Mesothelial cell of epicardium (in vitro differentiated cells): Measurements from ENCODE around the gene HTR2B. TPM values are rescaled to one million over a fixed set of nuclear protein-coding genes. Genes with fewer than 3 reads are reported as not detected.
"Not testable (repeated sequence)": the region's sequence is repeated elsewhere in the genome, so short reads cannot be mapped to it uniquely, and the experiment has no call there.

Experiments
- DNase-seq, 2 experiments: peaks; one replicate each; pipeline ENCODE4 v3.0.0; 2021; ENCODE audit warnings: low spot score in 2 of 2; ENCODE audit not compliant: unreplicated experiment in 2 of 2
- H3K27ac Mint-ChIP-seq: 2 replicates; pipeline ENCODE4 v1.8.0; 2021; ENCODE audit warnings: mixed read lengths
- H3K27me3 Mint-ChIP-seq: 2 replicates; pipeline ENCODE4 v1.8.0; 2021; ENCODE audit warnings: low read depth, mixed read lengths
- H3K36me3 Mint-ChIP-seq: 2 replicates; pipeline ENCODE4 v1.8.0; 2021; ENCODE audit warnings: mixed read lengths
- H3K4me1 Mint-ChIP-seq: 2 replicates; pipeline ENCODE4 v1.8.0; 2021; ENCODE audit warnings: mixed read lengths
- H3K4me3 Mint-ChIP-seq: 2 replicates; pipeline ENCODE4 v1.8.0; 2021; ENCODE audit warnings: mild to moderate bottlenecking, moderate library complexity, mixed read lengths
- H3K9me3 Mint-ChIP-seq: 2 replicates; pipeline ENCODE4 v1.8.0; 2021; ENCODE audit warnings: mixed read lengths
- total RNA-seq: library from RNA; stranded (reverse); gene quantifications from 3 replicates; pipeline ENCODE4 v1.2.1, GENCODE V29; 2021
- TF ChIP-seq, protein P1 (sequence below): fragments of 200-600 bp; sonication (generic); IDR thresholded peaks from one replicate; pipeline ENCODE4 v1.5.0; 2021; ENCODE audit warnings: antibody characterized with exemption; ENCODE audit not compliant: unreplicated experiment

The HTR2B gene
- total RNA-seq, 1 donor from 2014 or later: 3.7 TPM

DNA sequence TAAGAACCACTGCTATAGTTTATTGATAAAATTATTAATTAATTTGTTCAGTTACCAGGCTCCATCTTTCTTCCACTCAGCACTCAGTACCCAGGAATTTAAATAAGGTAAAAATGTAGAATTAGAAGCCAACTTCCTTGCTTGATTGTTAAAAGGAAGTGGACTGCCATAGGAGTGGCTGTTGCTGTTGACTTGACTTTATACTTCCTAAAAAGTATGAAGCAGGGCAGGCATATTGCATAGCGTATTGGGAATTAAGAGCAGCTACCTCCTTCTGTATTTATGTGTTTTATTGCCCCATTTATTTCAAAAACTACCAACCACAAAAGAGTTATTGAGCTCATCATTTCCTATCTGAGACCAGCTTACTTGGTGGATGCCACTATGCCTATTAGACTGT is 40.3 kb downstream of the HTR2B start:
- Mint-ChIP-seq H3K27me3 (no peaks in the 10 kb centered on the region), H3K27ac (no peak overlapping the region), H3K4me3 (no peak overlapping the region), H3K9me3 (no peaks in the 10 kb centered on the region), H3K4me1 (peaks cover 7% of the 10 kb centered on the region), H3K36me3 (peaks cover 44% of the 10 kb centered on the region)
- TF ChIP-seq, protein P1, sequence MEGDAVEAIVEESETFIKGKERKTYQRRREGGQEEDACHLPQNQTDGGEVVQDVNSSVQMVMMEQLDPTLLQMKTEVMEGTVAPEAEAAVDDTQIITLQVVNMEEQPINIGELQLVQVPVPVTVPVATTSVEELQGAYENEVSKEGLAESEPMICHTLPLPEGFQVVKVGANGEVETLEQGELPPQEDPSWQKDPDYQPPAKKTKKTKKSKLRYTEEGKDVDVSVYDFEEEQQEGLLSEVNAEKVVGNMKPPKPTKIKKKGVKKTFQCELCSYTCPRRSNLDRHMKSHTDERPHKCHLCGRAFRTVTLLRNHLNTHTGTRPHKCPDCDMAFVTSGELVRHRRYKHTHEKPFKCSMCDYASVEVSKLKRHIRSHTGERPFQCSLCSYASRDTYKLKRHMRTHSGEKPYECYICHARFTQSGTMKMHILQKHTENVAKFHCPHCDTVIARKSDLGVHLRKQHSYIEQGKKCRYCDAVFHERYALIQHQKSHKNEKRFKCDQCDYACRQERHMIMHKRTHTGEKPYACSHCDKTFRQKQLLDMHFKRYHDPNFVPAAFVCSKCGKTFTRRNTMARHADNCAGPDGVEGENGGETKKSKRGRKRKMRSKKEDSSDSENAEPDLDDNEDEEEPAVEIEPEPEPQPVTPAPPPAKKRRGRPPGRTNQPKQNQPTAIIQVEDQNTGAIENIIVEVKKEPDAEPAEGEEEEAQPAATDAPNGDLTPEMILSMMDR: no peak
- no peak for DNase-seq

- Mint-ChIP-seq H3K4me3 (no peak overlapping the region), H3K9me3 (no peaks in the 10 kb centered on the region), H3K36me3 (peaks cover 19% of the 10 kb centered on the region), H3K27ac (no peak overlapping the region), H3K27me3 (no peaks in the 10 kb centered on the region), H3K4me1 (no peaks in the 10 kb centered on the region)
- TF ChIP-seq, protein P1: no peak
- no peak for DNase-seq
Observed at GRCh38 chr2:231069379-231070054, 55.3 kb downstream of the HTR2B start.

- H3K36me3 Mint-ChIP-seq: peaks cover 21% of the 10 kb centered on the region
- no peaks in the 10 kb centered on the region for H3K4me1 Mint-ChIP-seq
- H3K9me3 Mint-ChIP-seq: no peaks in the 10 kb centered on the region
- H3K27me3 Mint-ChIP-seq: no peaks in the 10 kb centered on the region
- no peak overlapping the region for H3K4me3 Mint-ChIP-seq
- H3K27ac Mint-ChIP-seq: no peak overlapping the region
- no peak for DNase-seq
- TF ChIP-seq, protein P1: no peak
Observed at GRCh38 chr2:231068525-231069222, 56.2 kb downstream of the HTR2B start.

GRCh38 chr2:231067531-231067930 is 57.3 kb downstream of the HTR2B start:
- not testable (repeated sequence) for H3K4me1 Mint-ChIP-seq, H3K27me3 Mint-ChIP-seq, H3K9me3 Mint-ChIP-seq, DNase-seq, H3K4me3 Mint-ChIP-seq, H3K27ac Mint-ChIP-seq
- peaks cover 28% of the 10 kb centered on the region for H3K36me3 Mint-ChIP-seq

DNA sequence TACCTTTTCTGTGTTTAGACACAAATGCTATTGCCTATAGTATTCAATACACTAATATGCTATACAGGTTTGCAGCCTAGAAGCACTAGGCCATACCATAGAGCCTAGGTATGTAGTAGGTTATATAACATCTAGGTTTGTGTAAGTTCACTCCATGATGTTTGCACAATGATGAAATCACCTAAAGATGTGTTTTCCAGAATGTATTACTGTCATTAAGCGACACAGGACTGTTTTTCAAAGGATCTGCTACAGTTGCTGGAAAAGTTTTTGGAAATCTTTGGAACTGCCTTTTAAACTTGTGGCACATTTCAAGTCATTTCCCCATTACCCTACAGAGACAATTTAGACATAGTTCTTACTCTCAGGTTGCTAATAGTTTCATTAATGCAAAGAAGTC is 58.9 kb downstream of the HTR2B start:
- H3K36me3 Mint-ChIP-seq: peaks cover 32% of the 10 kb centered on the region
- no peak overlapping the region for H3K4me3 Mint-ChIP-seq
- H3K27me3 Mint-ChIP-seq: no peaks in the 10 kb centered on the region
- no peaks in the 10 kb centered on the region for H3K9me3 Mint-ChIP-seq
- H3K27ac Mint-ChIP-seq: no peak overlapping the region
- no peak for DNase-seq
- TF ChIP-seq, protein P1: no peak
- H3K4me1 Mint-ChIP-seq: no peaks in the 10 kb centered on the region

GRCh38 chr2:231063347-231063746 is 61.5 kb downstream of the HTR2B start:
- TF ChIP-seq, protein P1: no peak
- Mint-ChIP-seq H3K4me3 (no peak overlapping the region), H3K27ac (no peak overlapping the region), H3K9me3 (no peaks in the 10 kb centered on the region), H3K36me3 (peaks cover 28% of the 10 kb centered on the region), H3K4me1 (peaks cover 15% of the 10 kb centered on the region), H3K27me3 (no peaks in the 10 kb centered on the region)
- no peak for DNase-seq
